DMS153 treated with DMSO at 0.1 percent for 48 hours (cell line): ENCODE data around the gene DDIT3.

Experiments
- DNase-seq: peaks from one replicate; lab custom pipeline; 2025; ENCODE audit not compliant: unreplicated experiment; lab: John Stamatoyannopoulos, UW

The DDIT3 gene

DNA sequence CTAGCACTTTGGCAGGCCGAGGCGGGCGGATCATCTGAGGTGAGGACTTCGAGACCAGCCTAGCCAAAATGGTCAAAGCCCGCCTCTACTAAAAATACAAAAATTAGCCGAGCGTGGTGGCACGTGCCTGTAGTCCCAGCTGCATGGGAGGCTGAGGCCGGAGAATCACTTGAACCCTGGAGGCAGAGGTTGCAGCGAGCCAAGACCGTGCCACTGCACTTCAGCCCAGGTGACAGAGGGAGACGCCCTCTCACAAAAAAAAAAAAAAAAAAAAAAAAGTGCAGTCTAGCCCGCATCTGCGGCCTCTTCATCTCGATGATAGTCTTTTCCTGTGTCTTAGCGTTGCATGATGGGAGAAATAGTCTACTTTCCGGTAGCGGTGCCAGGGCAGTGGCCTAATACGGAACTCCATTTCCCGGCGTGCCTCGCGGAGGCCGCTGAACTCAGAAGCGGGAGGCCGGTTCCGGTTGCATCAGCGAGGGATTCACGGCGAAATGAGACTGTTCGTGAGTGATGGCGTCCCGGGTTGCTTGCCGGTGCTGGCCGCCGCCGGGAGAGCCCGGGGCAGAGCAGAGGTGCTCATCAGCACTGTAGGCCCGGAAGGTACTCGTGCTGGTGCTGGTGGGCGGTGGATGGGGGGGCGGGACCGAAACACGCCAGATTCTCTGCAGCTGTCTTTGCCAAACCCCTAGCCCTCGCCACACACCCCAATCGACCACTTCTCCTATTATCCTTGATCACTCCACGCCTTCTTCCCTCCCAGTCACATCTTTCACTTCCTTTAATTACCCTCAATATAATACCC is 32.5 kb downstream of the DDIT3 start, which contains the start of gene MARS1:
Gene MARS1 (plus strand): TSS at position 472 of the 805 bp plus-strand sequence. CDS start 23 bp downstream, at position 495.
- peak; percentile 92 for DNase-seq

GRCh38 chr12:57487055-57487596 is 33.2 kb downstream of the DDIT3 start:
- DNase-seq = no peak

- DNase-seq = no peak
Measured at GRCh38 chr12:57485695-57486094, 34.6 kb downstream of the DDIT3 start.

GRCh38 chr12:57483466-57483865 is 36.8 kb downstream of the DDIT3 start:
- DNase-seq = no peak

DNA sequence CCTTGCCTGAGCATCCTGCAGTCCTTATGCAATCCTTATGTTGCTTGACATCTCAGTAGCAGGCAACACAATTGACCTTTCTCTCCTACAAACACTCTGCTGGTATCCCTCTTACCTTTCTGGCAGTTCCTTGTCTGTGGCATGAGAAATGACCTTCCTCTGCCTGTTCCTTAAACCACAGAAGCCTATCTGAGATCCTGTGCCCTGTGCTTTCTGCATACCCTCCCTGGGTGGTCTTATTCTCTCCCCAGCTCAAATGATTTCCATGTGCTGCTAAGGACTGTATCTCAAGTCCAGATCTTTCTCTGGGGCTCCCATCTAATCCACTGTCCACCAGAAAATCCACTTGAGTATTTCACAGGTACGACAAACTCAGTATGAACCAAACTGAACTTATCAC is 38.6 kb downstream of the DDIT3 start:
- no peak for DNase-seq

GRCh38 chr12:57479376-57480115 is 40.8 kb downstream of the DDIT3 start, which contains the start of gene ARHGAP9:
TSS of gene ARHGAP9 (minus strand) at chr12:57479866. CDS start at chr12:57479406, 460 bp downstream.
- DNase-seq = no peak

- DNase-seq = no peak
Measured at GRCh38 chr12:57479043-57479375, 41.3 kb downstream of the DDIT3 start.

DNA sequence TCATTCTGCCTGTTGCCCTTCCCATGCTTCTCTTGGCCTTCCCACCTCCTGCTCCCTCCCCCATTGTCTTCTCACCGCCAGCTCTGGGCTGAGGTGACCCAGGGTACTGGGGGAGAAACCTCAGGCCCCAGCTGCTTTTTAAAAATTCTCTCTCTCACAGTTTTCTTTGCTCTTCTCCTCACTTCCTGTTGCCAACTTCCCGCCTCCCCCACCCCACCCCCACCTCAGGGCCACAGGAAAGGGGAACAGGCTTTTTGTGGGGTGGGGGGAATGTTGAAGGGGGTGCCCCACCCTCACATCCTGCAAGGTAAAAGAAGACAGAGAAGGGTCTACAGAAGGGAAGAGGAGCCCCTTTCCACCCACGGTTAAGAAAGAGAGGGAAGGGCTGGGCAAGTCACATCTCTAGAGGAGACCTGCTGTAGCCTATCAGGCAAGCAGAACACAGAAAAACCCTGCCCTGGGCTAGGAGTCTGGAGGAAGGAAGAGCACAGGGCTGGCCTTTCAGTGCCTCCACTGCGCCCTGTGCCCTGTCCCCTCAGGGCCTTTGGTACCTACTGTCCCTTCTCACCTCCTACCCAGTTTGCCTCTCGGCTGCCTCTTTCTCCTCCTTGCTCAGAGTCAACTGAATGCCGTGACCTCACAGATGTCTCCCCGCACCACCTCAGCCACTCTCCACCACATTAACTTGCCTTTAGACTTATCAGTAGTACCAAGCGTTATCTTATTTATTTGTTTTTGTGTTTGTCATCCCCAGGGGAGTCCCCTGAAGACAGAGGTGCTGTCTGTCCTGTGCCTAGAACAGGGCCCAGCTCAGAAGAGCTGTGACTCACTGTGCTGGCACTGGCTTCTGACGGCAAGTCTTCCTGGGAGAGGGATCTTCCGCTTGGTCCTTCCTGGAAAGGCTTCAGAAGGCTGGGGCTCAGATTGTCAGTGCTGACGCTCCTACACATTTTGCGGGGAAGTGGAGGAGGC is 42.3 kb downstream of the DDIT3 start:
- DNase-seq = no peak

DNA sequence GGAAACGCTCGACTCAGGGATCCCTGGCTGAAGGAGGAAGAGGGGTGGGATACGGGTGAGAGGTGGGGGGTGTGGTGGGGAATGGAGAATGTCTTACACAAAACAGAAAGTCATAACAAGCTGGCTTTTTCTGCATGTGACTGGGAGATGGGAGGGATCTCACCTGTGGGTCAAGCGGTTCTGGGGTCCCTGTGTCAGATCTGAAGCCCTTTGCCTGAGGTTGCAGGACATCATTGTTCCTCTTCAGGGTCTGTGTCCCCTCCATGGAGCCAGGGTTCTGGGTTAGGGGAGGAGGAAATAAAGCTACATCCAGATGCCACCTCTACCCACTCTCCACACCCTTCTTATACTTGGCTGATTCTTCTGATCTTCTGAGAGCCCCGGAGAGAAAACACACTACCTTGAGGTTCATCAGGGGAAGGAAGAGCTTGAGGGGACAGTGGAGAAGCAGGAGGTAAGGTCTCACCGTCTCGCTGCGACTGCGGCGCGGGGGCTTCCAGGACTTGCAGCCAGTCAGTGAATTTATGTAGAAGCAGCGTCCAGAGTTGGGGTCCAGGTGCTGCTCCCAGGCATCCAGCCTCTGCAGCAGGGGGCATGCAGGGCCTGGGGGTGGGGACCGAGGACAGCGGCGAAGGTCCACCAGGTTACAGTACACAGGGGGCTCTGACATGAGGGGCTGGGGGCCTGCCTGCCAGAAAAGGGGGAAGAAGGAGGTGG is 43.2 kb downstream of the DDIT3 start:
- DNase-seq = no peak

DNA sequence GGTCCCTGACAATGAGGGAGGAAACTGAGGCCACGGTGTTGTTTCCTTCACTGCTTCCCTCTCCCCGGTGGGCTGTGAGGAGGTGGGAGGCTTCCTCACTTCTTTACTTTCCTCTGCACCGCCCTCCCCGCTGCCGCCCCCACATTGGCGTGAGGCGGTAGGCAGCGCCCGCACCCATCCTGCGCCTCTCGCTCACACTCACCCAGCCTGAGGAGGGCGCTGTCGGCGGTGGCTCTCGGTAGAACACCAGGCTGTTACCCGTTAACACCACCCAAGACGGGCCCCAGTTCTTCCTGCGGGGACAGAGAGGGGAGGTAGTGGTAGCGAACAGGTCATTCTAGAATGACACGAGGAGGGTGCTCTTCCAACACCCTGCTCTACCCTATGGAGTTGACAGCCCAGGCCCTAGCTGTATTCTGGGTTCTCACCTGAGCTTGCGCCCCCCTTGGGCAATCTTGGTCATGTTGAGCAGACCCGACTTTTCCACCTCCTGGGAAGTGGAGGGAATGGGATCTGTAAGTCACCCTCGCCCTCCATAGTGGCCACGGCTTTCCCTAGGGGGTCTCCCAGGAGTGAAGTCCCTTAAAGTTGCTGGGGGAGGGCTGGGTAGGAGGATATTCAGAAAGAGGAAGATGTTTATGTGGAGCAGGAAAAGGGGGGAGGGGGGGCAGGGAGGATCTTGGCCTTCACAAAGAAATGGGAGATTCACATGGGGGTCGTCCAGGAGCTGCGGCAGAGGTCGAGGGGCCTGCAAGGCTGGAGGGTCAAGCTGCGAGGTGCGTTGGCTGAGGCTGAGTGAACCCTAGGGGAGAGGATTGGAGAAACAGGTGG is 43.9 kb downstream of the DDIT3 start:
- DNase-seq = no peak

- DNase-seq = no peak
Measured at GRCh38 chr12:57475271-57476161, 44.8 kb downstream of the DDIT3 start.

DNA sequence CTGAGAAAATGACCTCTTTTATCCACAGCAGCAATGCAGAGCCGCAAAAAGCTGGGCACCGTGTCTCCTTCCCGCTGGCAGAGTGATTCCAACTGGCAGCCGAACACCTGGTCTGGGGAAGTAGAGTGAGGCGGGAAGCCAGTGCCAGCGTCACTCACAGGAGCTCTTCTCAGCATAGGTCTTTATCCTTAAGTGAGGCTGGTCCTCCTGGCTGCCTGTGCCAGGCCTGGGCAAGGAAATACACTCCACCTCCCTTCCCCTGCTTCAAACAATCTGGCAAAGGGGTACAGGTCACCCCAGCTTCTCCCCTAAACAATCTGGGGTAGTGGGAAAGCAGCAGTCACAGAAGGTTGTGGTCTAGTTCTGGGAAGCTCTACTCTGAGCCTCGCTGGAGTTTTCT is 45.5 kb downstream of the DDIT3 start:
- DNase-seq = no peak

DNA sequence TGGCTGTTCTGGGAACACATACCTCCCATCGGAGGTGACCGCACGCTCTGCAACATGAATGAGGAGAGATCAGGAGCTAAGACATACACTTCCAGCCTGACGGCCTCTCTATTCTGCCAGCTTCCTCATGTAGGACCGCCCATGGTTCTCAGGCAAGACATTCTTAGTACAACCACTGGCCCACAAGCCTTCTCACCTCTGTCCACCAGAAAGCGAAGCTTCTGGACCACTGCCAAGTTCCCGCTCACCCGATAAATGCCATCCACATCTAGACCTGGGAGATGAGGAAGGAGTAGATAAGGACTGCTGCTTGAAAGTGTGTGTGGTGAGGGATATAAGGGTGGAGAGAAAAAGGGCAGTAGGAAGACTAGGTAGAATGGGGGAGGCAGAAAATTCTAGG is 45.9 kb downstream of the DDIT3 start:
- DNase-seq = no peak

DNA sequence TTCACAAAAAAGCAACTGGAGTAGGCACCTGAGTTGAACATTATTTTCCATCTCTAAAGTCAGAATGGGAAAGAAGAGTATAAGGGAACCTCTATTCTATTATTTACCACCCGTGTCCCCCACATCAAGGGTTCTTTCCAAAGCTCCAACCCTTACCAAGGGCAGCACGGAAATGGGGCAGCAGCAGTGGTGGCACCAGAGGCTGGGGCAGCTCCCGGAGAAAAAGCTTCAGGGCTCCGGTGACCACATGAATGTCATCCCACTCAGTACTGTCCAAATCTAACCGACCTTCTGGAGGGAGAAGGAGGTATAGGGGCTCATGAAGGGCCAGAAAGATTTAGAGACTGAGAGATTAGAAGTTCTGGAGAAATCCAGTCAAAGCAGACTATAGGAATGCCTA is 46.4 kb downstream of the DDIT3 start:
- no peak for DNase-seq

GRCh38 chr12:57473392-57473791 is 46.9 kb downstream of the DDIT3 start:
- no peak for DNase-seq

GRCh38 chr12:57472391-57472790 is 47.9 kb downstream of the DDIT3 start:
- no peak for DNase-seq

DNA sequence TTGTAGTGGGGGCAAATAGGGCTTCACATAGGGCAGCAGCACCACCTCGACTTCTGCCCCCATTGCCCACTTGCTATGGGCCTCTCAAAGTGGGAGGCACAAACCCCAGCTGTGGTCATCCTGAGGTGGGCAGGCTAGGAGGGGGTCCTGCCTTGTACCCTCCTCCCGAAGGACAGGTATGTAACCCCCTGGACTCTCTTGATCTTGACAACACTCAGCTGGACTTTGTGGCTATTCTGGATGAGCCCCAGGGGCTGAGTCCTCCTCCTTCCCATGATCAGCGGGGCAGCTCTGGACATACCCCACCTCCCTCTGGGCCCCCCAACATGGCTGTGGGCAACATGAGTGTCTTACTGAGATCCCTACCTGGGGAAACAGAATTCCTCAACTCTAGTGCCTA is 48.7 kb downstream of the DDIT3 start:
- no peak for DNase-seq

GRCh38 chr12:57470970-57471656 is 49.2 kb downstream of the DDIT3 start:
- no peak for DNase-seq
